Parathyroid adenoma (tissue), 2 donors: Measurements from ENCODE around the gene TGM5.

ENCODE experiments used
- H2AFZ ChIP-seq: fragments of 300-600 bp; sonication (generic); one replicate; pipeline ENCODE4 v1.7.0; 2017; ENCODE audit warnings: antibody characterized with exemption, mild to moderate bottlenecking
- H3K27ac ChIP-seq: fragments of 300-600 bp; sonication (generic); one replicate; pipeline ENCODE4 v1.7.0; 2017
- H3K27me3 ChIP-seq: fragments of 300-600 bp; sonication (generic); one replicate; pipeline ENCODE4 v1.7.0; 2017; ENCODE audit warnings: low read length; ENCODE audit not compliant: control insufficient read depth, insufficient read depth
- H3K36me3 ChIP-seq: fragments of 300-600 bp; sonication (generic); one replicate; pipeline ENCODE4 v1.7.0; 2017; ENCODE audit warnings: low read length; ENCODE audit not compliant: control insufficient read depth, insufficient read depth
- H3K4me1 ChIP-seq: fragments of 300-600 bp; sonication (generic); one replicate; pipeline ENCODE4 v1.7.0; 2017; ENCODE audit warnings: control low read depth
- H3K4me2 ChIP-seq: fragments of 300-600 bp; sonication (generic); one replicate; pipeline ENCODE4 v1.7.0; 2017; ENCODE audit warnings: low read length
- H3K4me3 ChIP-seq: fragments of 300-600 bp; sonication (generic); one replicate; pipeline ENCODE4 v1.7.0; 2017; ENCODE audit warnings: low read depth, low read length
- H3K79me2 ChIP-seq: fragments of 300-600 bp; sonication (generic); one replicate; pipeline ENCODE4 v1.7.0; 2017; ENCODE audit warnings: control low read depth
- H3K9ac ChIP-seq: fragments of 300-600 bp; sonication (generic); one replicate; pipeline ENCODE4 v1.7.0; 2017; ENCODE audit warnings: mild to moderate bottlenecking
- H3K9me3 ChIP-seq: fragments of 300-600 bp; sonication (generic); one replicate; pipeline ENCODE4 v1.7.0; 2017; ENCODE audit warnings: low read length; ENCODE audit not compliant: control insufficient read depth
- TF ChIP-seq, protein P1 (sequence below): fragments of 300-600 bp; sonication (generic); IDR thresholded peaks from one replicate; pipeline ENCODE4 v1.7.0; 2017; ENCODE audit warnings: antibody characterized with exemption, mild to moderate bottlenecking
- donor health status: primary hyperparathyroidism.

The TGM5 gene

DNA sequence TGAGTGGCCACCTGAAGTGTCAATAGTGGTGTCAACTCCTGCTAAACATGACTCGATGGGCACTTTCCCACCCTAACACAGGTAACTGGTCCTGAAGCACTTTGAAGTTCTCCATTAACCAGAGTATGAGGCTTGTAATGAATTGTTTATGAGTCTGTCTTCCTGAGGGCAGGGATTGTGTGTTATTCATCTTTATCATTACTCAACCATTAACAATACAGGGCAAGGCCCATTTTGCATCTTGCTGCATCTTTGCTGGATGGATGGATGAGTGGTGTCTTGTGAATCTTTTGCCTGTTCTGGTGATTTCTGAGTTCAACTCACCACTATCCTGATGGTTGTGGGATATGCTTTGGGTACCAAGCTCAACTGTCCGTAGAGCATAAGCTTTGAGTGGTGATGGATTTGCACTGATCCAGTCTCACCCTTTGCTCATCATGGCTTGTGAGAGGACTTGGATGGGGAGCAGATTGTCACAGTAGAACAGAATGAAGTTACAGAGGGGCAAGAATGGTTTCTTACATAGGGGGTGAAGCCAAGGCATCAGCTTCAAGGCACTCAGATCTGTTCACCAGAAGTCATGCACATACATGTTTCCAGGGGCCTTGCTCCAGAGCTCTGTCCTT lies 23.6 kb downstream of the TGM5 start:
- no peak overlapping the region for H3K4me3 ChIP-seq
- H2AFZ ChIP-seq: no peak overlapping the region
- H3K9me3 ChIP-seq: no peaks in the 10 kb centered on the region
- H3K9ac ChIP-seq: no peak overlapping the region
- no peaks in the 10 kb centered on the region for H3K4me1 ChIP-seq
- H3K27me3 ChIP-seq: no peaks in the 10 kb centered on the region
- H3K36me3 ChIP-seq: no peaks in the 10 kb centered on the region
- no peak overlapping the region for H3K27ac ChIP-seq
- H3K4me2 ChIP-seq: no peak overlapping the region
- TF ChIP-seq, protein P1, sequence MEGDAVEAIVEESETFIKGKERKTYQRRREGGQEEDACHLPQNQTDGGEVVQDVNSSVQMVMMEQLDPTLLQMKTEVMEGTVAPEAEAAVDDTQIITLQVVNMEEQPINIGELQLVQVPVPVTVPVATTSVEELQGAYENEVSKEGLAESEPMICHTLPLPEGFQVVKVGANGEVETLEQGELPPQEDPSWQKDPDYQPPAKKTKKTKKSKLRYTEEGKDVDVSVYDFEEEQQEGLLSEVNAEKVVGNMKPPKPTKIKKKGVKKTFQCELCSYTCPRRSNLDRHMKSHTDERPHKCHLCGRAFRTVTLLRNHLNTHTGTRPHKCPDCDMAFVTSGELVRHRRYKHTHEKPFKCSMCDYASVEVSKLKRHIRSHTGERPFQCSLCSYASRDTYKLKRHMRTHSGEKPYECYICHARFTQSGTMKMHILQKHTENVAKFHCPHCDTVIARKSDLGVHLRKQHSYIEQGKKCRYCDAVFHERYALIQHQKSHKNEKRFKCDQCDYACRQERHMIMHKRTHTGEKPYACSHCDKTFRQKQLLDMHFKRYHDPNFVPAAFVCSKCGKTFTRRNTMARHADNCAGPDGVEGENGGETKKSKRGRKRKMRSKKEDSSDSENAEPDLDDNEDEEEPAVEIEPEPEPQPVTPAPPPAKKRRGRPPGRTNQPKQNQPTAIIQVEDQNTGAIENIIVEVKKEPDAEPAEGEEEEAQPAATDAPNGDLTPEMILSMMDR: no peak
- H3K79me2 ChIP-seq: no peaks in the 10 kb centered on the region

DNA sequence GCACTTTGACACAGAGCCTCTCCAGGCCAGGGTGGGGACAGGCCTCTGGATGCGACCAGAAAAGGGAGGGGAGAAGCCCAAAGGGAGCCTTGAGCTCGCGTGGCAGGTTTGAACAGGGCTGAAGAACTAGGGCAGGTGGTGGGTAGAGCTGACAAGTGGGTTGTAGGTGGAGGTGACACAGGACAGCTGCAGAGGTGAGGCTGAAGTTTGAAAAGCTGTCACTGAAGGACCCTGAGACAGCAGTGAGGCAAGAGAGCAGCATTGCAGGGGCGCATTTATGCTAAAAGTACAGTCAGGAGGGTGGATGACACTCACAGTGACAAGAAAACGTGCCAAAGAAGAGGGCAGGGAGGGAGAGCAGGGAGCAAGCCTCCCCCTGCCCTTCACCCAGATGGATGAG lies 24.1 kb downstream of the TGM5 start:
- Histone ChIP-seq H3K4me2 (no peak overlapping the region), H3K27ac (no peak overlapping the region), H3K36me3 (no peaks in the 10 kb centered on the region), H3K4me1 (no peaks in the 10 kb centered on the region), H3K79me2 (no peaks in the 10 kb centered on the region), H2AFZ (no peak overlapping the region), H3K9me3 (no peaks in the 10 kb centered on the region), H3K9ac (no peak overlapping the region), H3K27me3 (no peaks in the 10 kb centered on the region), H3K4me3 (no peak overlapping the region)
- TF ChIP-seq, protein P1: no peak

DNA sequence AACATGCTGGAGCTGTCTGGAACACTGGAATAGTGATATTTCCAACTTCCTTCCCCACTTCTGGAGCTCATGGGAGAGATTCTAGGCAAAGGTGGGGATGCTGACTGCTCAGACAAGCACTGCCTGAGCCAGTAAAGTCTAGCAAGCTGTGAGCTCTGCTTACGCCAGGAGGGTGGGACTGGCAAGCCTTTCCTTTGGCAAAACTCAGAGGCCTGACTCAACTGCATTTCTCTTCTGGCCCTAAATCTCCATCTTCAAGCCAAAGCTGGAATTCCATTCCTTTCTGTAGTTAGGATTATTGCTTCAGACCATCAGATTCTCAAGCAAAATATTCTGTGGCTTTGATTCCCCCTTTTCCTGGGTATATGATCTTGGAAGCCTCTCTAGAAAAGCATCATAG lies 25.6 kb downstream of the TGM5 start:
- no peaks in the 10 kb centered on the region for H3K36me3 ChIP-seq
- no peak overlapping the region for H3K4me3 ChIP-seq
- H3K27me3 ChIP-seq: no peaks in the 10 kb centered on the region
- no peak overlapping the region for H2AFZ ChIP-seq
- H3K4me2 ChIP-seq: no peak overlapping the region
- TF ChIP-seq, protein P1: no peak
- H3K9ac ChIP-seq: no peak overlapping the region
- no peaks in the 10 kb centered on the region for H3K79me2 ChIP-seq
- no peaks in the 10 kb centered on the region for H3K9me3 ChIP-seq
- H3K4me1 ChIP-seq: no peaks in the 10 kb centered on the region
- H3K27ac ChIP-seq: no peak overlapping the region

DNA sequence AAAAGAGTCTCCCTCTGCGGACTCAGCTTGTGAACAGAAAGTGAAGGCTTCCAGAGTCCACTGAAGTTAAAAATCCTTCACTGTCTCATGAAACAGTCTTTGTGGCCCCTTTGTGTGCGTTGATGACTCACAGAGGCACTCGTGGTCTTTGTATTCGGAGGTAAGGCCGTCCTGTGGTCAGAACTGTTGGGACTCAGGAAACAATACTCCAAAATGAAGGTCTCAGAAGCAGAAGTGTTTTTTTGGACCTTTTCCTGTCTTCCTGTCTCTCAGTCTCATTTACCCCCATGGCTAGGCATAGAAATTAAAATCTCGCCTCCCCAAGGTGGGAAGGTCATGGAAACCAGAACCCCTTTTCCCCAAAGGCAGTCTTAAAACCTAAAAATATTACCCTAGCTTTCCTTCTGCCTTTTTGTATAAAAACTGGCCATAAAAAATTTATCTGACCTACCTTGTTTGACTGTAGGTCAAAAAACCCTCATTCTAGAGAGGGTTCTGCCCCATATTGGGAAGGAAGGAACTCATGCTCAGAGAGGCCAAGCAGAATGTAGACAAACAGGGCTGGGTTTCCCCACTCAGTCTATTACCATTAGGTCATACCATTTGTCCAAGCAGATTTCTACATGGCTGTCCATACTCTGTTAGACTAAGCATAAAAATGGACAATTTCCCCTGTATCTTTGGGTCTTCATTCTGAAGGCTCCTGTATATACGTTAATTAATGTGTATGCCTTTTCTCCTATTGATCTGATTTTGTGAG lies 26.8 kb downstream of the TGM5 start:
- TF ChIP-seq, protein P1: no peak

More for the DNA sequence above, 26.8 kb downstream of the TGM5 start:
- H3K4me2 ChIP-seq: no peak overlapping the region
- H3K27me3 ChIP-seq: no peaks in the 10 kb centered on the region
- no peak overlapping the region for H3K4me3 ChIP-seq
- no peak overlapping the region for H3K9ac ChIP-seq
- no peak overlapping the region for H3K27ac ChIP-seq
- H3K9me3 ChIP-seq: no peaks in the 10 kb centered on the region
- H3K4me1 ChIP-seq: no peaks in the 10 kb centered on the region
- H3K36me3 ChIP-seq: no peaks in the 10 kb centered on the region
- no peaks in the 10 kb centered on the region for H3K79me2 ChIP-seq
- H2AFZ ChIP-seq: no peak overlapping the region
